PC-3 (cell line): ENCODE results near the gene MSH6.

Experiments
- CTCF ChIP-seq: fragments of 300-600 bp; sonication (generic); conservative IDR thresholded peaks from 2 replicates; pipeline ENCODE4 v1.5.1; 2017; ENCODE audit warnings: antibody characterized with exemption, low read depth, mild to moderate bottlenecking, low read length
- EZH2 ChIP-seq: fragments of 300-600 bp; sonication (generic); IDR thresholded peaks from one replicate; pipeline ENCODE4 v1.6.1; 2017; ENCODE audit warnings: antibody characterized with exemption, mild to moderate bottlenecking, low read length; ENCODE audit not compliant: unreplicated experiment

- TF ChIP-seq CTCF (no peak), EZH2 (no peak)
These were observed 60.5 kb downstream of the MSH6 start for GRCh38 chr2:47843407-47843806.
